GM19455 (cell line): Measurements from ENCODE around the gene POLA1.

ENCODE experiments used
- ATAC-seq: cut with Tn5 transposase; IDR thresholded peaks from one replicate; pipeline ENCODE4 v1.9.1; 2021; ENCODE audit not compliant: unreplicated experiment

Gene POLA1

DNA sequence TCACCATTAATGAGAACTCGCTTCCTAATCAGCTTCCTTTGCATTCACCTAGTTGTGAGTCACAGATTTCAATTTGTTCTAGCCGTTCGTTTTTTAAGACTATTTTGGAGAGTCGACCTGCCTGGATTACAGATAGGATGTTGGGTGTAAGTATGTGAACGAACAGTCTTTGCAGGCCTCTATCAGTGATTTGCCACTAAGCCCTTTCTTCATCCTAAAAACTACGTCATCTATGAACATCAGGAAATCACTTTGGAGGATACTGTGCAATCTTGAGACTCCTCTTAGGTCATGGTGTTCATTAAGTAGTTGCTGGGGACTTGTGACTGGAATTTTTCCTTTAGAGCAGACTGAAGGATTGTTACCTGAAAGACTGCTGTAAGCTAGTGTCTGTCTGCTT, 1.1 kb downstream of the POLA1 start:
- ATAC-seq: no peak

DNA sequence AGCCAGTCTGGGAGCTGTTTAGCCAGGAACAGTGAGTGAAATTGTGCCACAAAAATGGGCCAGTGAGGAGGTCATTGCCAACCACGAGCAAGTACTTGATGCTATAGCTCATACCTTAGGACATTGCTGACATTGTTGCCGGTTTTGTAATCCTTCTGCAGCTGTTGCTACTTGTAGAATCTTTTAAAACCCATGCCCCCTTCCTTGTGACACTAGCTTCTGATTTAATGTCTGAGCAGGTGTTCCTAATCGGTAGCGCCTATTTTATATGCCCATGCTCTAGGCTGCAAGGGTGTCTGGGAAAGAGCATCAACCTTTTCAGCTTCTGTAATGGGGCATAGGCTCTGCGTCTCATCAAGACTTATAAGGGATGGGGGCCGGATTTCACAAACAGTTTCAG, 2.6 kb downstream of the POLA1 start:
- ATAC-seq: no peak

DNA sequence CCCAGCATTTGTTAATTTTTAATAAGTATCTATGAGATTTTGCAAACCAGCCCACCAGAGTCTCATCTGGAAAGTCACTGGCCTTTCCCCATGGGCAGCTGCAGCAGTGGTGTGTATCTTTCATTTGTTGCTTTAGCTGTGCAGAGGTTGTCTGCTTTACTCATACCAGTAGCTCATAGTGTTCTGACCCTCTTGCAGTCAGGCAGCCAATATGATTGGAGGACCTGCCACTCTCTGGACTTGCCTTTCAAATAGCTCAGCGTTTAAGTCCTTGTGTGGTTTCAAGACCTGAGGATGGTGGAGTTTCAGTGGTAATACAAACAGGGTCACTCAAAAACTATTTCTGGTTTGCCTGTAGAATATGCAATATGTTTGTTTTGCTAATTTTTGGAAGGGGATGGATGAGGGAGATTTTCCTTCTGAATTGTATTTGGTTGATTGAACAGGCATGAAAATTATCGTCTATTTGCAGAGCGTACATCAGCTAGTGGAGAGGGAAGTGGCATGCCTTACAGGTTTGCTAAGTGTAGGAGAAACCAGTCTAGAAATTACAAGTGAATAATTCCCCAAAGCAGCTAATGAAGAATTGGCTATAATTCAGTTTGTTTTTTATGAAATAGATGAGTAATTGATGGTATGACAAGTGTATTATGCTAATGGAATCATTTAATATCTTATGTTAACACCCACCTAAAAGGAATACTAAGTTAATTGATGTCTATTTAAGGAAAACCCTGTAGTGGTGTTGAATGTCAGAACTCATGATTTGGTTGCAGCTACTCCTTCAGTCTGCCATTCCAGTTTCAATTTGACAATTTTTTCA, 8.9 kb downstream of the POLA1 start:
- peak; percentile 100 for ATAC-seq

DNA sequence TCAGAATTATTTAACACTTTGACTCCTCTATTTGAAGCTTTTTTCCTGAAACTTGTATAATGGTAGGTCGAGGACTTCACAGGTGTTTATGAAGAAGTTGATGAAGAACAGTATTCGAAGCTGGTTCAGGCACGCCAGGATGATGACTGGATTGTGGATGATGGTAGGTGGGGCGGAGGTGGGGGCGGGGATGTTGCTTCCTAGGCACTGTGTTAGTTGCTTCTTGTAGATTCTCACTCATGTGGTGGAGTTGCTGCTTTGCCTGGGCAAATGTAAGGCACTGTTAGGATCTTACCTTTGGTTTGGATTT, 9.4 kb downstream of the POLA1 start:
- ATAC-seq: no peak

DNA sequence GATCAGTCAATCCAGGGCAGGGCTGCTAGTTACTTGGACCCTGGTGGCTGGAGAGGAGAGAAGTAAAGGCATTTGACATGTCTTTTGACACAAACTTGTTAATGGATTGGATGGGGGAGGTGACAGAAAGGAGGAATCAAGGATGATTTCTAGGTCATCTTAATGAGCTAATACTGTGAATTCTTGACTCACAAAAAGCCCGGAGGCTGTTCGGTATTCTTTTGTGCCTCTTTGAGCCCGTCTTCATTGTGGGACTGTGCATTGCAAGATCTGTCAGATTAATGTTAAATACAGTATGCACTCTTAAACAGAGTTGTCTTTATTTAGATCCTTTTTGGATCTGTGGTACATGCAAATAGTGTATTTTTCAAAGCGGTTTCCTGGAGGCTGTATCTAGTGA, 25.1 kb downstream of the POLA1 start:
- ATAC-seq: no peak

DNA sequence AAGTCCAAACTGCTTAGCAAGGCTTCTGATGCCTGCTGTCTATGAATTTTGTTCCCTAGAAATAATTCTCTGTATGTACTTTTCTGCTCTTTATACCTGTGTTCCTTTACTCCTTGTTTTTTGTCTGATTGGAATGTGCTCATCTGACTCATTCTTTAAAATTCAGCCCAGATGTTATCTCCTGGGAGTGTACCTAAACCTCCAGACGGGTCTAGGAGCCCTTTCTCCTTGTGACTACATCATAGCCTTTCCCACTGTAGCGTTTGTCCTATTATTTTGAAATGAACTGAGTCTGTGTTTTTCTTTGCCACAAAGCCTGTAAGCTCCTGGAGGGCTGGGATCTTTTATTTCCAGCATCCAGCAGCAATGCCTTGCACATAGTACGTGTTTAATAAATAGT, 26.3 kb downstream of the POLA1 start:
- no peak for ATAC-seq

DNA sequence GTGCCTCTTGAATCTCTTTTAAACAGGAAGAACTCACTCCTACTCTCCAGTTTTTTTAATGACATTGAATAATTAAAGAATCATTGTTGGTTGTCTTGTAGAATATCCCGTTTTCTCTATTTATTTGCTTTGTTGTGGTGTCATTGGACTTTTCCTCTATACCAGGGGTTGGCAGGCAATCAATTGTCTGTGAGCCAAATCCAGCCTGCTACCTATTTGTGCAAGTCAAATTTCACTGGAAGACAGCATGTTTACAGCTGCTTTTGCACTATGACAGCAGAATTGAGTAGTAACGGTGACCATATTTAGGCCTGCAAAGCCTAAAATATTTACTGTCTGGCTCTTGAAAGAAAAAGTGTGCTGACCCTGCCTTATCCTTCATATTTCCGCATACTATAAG, 34.8 kb downstream of the POLA1 start:
- no peak for ATAC-seq

DNA sequence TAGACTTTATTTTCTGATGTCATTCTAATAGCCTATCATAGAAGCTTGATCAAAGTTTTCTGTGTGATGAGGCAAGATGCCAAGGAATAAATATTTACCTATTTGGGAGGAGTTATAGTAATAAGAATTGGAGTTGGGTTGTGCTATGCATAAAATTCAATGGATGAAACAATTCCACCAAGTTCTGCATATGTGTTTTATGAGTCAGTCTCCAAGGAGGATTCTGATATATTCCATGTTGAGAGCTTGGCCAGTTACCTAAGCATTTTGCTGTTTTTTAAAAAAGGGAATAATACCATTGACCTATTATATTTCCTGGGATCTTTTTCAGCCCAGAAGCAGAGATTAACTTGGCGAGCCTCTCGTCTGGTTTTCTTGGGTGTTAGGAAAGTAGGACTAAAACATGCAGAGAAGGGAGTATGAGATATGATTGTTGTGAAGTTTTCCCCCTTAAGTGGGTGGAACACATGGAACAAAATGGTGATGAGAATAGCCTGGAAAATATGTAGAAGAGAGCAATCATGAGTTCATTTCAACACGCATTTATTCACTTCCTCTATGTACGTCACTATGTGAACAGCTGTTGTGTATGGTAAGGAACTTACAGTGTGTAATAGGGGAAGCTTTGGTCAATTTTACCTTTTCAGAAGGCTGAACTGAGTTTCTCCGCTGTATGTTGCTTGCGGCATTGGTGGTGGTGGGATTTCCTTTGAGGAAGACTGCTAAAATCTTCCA, 39.2 kb downstream of the POLA1 start:
- no peak for ATAC-seq

DNA sequence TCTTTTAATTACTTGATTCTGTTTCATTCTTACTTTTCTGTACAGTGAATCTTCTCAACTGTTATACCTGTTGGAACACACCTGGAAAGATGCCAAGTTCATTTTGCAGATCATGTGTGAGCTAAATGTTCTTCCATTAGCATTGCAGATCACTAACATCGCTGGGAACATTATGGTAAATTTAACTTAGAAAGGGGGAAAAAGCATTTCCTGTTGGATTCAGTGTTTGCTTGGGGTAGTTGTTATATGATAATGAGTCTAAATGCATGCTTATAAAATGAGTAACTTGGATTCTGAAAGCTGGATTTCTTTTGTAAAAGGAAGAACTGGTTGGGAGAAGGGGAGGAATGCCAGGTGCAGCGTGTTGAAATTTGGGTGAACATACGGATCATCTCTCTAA, 47.6 kb downstream of the POLA1 start:
- ATAC-seq: no peak

DNA sequence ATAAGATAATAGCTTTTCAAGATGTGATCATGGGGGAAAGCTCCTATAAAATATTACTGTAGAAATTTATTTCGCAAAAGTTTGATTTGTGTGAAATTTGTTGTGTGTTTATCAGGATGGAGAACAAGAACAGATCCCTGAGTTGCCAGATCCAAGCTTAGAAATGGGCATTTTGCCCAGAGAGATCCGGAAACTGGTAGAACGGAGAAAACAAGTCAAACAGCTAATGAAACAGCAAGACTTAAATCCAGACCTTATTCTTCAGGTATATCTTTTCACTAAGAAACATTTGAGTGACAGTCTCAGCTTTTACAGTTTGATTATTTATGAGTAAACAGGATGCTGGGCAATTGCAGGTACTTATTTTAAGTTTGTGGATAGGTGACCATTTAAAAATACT, 54.5 kb downstream of the POLA1 start:
- no peak for ATAC-seq

DNA sequence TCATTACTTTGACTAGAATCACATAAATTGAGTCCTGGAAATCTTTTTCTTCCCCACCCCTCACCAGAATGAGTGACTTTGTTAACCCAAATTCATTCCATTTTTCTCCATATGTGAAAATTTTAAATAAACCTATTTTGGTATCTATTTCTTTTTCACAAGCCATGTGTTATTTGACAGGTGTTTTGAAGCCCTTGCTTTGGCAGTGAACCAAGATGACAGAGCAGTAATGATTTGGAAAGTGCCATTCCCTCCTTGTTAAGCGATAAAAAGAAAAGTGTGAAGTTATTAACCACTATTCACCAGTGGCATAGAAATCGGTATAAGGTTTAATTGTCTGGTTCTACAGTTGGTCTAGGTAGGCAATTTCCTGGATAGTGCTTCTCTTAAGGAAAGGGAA, 66.1 kb downstream of the POLA1 start:
- no peak for ATAC-seq

DNA sequence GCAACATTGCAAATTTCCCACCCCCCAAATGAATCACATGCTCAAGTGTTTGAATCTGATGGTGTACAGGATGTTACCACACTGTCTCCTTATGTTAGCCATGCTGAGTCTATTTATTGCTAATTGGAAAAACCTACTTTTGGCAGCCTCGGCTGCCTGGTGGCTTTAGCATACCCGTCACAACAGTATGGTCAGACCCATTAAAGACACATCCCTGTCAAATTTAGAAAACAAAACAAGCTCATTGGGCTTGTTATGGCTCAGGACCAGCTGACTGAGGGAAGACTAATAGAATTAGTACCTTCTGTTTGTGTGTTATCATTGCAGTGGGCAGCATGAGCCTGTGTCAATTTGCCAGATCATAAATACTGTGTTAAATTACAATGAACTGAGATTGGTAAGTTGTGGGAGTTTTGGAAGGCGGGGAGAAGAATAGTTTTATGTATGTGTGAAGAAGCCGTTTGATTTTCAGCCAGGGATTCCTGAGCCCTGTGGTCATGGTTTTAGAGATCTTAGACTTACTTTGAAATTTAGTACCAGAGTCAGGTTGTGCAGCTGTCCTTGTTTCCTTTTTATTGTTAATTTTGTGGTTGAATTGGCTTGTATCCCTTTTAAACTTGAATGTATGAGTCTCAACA, 66.8 kb downstream of the POLA1 start:
- ATAC-seq: no peak

DNA sequence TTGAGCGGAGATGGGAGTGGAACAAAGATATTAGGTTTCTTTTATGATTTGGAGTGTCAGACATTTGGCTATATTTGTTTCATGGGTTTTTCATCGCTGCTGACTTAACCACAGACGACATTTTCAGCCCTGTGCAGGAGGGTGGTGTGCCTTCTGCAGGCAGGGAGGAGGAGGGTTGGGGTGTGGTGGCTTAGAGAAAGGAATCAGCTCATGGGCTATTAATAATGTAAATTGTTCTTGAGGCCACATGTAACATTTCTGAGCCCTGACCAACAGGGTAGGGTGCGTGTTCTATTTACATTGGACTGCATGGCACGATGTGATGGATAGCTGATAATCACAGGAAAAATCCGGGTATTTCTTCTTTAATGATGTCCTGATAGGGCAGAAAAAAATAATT, 67.6 kb downstream of the POLA1 start:
- ATAC-seq: no peak

DNA sequence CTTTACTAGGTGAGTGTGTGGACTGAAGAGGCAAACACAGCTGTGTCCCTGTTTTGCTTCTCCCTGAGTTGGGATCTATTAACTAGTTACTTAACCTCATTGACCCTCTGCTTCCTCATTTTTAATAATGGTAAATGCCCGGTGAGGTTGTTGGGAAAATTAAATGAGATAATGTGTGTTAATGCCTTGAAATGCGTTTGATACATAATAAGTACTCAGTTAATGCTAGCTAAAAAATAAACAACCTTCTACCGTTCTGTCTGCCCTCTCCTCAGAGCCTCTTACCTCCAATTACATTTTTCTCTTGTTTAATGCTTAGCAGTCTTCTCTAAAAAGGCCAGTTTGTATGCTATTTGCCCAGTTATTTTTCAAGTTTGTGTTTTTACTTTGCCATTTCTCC, 70.3 kb downstream of the POLA1 start:
- ATAC-seq: no peak

DNA sequence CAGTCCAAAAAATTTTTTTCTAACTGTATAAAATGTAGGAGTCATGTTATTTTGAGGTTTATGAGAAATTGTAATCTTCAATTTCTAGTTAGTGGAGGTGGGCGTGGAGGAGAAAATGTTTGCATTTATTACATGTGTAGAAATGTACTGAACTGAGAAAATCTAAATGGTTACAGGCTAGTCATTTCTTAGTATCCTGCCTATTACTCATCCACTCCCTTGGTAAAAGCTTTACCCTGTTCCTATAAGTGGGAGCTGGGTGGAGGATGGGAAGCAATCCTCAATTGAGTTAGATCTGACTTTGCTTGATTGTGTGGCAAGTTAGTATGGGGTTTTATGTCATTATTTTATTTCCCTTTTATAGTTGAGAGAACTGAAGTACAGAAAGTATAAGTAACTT, 73.8 kb downstream of the POLA1 start:
- ATAC-seq: no peak

DNA sequence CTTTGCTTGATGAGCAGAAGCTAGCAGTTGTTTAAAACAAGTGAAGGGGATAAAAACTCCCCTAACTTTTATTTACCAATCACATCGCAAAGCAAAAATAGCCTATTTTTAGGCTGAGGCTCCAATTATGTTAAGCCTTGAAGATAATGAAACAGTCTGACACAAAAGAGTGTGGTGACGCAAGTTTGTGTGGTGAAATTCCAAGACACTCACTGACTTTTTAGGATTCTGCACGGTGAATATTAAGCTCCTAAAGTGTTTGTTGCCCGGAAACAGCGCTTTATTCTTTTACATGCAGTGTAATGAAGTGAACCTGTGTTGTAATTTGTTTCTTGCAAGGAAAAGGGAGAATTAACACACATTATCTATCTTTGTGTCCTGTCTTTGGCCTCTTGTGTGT, 74.8 kb downstream of the POLA1 start:
- ATAC-seq: no peak

DNA sequence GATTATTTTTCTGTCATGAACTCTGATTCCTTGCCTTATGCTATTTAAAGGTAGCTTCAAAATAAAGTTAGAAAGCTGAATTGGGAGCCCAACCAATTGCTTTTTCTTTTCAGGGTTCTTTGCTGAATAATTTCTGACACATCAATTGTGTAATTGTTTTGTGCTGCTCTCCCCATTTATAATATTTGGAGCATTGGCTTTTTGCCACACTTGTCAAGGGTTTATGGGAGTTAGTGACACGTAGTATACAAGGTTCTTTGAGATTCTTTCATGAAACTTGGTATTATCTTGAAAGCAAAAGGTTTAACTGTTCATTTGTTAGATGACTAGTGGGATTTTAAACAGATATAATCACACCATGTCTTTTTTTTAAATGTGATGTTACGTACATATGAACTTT, 80.9 kb downstream of the POLA1 start:
- no peak for ATAC-seq

DNA sequence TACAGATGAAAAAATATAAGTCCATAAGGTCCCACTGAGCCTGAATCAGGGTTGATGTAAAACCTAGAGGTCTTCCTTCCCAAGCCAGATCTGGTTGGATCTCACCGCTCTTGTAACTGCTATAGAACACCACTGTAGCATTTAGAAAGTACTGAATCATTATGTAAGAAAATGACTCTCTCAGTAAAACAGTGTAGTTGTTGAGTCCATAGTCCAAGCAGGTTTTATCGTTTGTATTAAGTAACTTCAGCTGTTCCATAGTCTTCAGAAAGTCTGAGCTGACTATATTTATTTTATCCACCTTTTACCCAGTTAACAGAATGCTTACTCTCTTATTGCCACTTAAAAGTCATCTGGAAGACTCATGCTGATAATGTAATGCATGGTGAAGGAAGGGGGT, 82.2 kb downstream of the POLA1 start:
- no peak for ATAC-seq

DNA sequence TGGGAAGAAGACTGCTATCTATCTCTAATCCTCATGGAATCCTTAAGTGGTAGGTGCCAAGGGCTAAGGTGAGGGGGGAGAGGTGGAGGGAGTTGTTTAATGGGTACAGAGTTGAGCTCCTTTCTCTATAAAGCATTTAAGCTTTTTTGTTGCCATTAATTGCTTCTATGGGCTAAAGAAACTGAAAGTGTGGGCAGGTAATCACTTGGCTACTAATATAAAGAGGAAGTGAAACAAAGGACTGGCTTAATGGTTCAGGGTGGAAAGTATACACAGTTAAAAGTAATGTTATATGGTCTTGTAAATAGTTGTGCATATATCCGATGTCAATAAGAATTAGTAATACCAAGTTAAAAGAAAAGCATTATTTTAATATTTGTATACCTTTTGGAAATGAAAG, 83.9 kb downstream of the POLA1 start:
- peak; percentile 94 for ATAC-seq

DNA sequence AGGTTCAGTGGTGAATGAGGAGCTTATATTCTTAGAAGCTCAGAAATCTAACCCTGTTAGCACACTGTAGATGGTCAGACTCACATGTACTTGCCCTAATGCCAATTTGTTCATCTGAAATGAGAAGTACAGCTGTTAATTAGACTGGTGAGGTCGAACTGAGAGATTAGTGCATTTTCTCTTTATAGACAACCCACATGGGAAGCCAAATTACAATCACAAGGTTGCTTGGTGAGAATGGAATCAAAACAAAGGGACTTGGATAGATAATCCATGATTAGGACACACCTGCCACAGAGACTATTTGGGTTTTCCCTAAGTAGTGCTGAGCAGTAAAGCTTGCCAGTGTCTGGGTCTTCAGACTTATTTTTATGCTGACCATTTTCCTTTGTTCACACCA, 88.3 kb downstream of the POLA1 start:
- no peak for ATAC-seq

DNA sequence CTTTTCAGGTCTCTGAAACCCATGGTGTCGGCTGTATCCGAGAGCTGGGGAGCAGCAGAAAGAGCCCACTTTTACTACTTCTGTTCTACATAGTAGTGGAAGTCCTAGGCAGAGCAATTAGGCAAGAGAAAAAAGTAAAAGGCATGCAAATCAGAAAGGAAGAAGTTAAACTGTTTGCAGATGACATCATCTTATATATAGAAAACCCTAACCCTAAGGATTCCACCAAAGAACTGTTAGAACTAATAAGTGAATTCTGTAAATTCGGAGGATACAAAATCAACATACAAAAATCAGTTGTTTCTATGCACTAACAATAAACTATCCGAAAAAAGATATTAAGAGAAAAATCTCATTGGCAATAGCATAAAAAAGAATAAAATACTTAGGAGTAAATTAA, 95.3 kb downstream of the POLA1 start:
- no peak for ATAC-seq

DNA sequence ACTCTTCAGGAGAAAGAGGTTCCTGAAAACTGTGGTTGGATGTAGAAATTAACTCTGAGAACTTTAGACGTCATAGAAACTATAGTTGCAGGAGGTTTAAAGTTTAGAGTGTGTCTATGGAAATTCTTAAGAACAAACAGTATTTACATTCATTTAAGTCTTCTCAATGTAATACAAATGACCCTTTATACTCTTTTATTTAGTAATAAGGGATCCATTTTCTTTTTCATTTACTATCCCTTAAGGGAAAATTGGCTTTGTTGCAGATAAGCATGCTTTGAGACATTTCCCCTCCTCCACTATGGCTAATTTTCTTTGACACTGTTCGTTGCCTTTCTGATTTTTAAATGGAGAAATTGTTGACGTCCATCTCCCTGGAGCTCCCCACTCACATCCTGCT, 96.4 kb downstream of the POLA1 start:
- ATAC-seq: no peak
